GM21717 (cell line): ENCODE data around the gene MAPK7.

Experiments
- ATAC-seq: cut with Tn5 transposase; IDR thresholded peaks from one replicate; pipeline ENCODE4 v1.9.1; 2021; ENCODE audit warnings: mild to moderate bottlenecking, moderate library complexity; ENCODE audit not compliant: unreplicated experiment

The MAPK7 gene

DNA sequence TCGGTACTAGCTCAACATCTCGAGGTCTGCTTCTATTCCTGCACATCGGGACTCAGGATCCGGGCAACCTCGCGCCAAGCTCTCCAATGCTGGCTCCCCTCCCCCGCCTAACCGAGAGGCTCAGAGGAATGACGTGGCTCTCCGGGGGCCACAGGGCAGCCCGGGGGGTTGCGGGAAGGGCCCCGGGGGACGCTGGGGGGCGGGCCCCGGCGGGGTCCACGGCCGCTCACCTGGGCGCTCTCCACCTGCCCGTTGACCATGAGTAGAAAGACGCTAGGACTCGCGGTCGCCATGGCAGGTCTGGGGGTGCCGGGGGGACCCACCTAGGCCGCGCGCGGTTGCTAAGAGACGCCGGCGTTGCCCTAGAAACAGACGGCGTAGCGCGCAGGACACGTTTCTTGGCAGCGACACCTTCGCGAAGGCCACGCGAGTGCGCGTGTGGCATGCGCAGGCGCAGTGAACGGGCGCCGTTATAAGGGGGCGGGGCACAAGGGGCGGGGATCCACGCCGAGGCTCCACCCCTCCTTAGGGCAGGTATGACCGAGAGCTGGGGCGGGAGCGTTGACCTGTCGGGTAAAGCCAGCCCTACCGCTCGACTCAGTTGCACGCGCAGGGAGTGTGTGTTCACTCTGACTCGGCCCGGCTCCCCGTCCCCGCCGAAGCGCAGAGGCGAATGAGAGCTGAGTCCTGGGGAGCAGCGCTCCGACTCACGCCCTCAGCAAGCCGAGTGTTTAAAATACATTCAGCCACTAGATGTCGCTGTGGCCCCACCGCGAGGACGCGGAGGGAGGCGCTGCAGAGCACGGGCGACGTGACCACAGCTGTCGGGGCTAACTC lies 15.8 kb upstream of the MAPK7 start, which contains the start of gene B9D1:
B9D1 (minus strand) TSS at position 447 of the 837 bp plus-strand sequence; CDS start at position 293, 154 bp downstream.
- ATAC-seq: peak; percentile 60

DNA sequence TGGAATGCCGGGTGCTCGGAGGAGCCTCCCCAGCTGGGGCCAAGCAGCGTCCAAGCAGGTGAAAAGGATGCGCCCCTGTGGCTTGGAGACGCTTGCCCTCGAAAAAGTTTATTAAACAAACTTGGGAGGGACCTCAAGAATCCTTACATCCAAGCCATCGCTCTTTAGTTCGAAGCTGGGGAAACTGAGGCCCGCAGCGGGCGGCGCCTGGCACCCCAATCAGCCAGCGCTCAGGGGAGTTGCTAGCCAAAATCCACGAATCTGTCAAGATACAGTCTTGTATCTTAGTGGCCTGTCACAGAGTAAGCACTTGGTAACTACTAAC lies 15.2 kb upstream of the MAPK7 start:
- no peak for ATAC-seq

DNA sequence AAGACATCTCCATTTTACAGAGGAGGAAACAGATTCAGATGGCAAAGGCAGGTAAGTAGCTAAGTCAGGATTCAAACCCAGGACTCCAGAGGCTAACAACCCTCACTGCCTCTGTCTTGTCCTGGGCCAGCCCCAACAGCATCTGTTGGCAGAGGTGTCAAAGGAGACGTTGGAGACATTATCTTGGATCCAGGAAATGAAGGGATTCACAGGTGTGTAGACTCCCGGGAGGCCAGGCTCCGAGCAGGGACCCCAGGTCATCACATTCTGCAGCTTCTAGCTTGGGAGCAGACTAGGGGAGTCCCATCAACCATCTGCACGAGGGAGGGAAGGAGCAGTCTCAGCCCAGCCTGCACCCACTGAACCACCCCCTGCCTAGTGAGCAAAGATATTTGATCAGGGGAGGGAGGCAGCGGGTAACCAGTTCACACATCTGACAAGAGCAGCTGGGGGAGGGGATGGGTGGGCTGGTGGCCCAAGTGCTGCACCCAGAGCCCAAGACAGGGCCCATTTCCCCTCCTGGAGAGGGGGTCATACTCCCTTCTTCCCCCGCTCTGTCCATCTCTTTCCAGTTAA lies 14.8 kb upstream of the MAPK7 start:
- ATAC-seq: no peak

DNA sequence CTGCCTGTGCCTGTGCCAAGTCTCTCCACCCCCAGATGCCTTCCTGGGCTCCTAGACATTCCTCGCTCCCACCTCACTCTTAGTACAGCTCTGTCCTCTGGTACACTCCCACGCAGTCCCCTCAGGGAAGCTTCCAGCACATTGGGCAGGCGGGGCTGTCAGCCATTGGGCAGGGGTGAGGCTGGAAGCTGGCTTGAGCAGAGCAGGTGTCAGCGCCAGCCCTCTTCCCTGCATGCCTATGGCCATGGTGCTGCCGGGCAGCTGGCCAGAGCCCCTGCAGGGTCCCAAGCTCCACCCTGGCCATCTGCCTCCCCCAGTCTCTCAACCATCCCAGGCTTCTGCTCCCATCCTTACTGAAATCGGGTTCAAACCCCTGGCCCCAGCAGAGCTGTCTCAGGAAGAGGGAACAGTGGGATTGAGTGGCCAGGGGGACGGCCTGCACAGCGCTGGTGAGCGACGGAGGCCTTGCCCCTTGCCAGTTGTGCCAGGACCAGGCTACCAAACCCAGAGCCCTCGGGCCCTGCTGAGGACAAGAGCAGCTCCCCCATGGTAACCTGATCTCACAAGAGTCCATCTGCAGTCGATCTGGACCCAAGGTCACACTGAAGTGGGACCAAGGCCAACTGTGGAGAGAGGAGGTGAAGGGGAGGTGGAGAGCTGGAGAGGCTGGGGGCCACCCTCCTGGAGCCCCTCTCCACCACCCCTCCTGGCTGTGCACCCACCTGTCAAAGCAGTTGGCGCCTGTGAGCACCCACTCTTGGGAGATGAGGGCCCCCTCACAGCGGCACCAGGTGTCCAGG lies 13.4 kb upstream of the MAPK7 start:
- ATAC-seq: no peak

DNA sequence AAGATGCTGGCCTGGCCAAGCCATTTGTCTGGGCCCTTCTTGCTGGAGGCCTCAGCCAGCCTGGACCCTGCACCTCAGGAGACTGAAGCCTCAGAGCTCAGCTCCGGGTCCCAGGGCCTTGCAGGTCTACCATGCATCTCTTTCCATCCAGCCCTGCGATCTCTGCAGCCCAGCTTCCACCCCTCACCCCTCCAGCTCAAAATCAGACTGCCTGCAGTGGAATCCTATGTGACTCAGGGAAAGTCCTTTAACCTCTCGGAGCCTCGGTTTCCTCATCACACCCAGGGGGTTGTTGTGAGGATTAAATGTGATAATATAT lies 12.8 kb upstream of the MAPK7 start:
- no peak for ATAC-seq

DNA sequence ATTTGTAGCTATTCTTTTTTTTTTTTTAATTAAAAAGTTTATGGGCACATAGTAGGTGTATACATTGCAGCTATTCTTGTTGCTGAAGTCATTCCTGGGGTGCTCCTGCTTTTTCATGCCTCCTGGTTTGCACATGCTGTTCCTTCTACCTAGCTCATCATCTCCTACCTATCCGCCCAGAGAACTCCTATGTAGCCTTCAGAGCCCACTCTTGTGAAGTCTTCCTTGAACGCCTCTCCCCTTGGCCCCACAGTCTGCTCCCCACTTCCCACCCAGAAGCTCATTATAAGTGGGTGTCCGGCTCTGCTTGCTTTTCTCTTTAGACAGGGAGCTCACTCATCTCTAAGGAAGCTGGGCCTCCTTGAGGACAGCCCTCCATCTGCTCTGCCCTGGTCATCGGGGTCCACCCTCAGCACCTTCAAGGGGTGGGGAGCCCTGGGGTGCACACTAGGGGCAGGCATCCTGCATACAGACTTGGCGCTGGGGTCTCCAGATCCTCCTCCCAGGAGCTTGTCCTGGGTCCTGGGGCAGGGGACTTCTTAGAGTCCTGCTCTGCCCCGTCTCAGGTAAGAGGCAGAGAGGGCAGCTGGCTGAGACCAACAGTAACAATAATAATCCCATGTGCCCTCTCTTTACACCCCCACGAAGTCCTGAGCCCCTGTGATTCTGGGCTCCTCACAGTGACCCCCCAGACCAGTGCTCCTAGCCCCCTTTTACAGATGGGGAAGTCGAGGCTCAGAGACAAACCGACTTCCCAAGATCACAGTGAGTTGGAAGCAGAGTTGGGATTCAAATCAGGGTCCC lies 12.3 kb upstream of the MAPK7 start:
- no peak for ATAC-seq

DNA sequence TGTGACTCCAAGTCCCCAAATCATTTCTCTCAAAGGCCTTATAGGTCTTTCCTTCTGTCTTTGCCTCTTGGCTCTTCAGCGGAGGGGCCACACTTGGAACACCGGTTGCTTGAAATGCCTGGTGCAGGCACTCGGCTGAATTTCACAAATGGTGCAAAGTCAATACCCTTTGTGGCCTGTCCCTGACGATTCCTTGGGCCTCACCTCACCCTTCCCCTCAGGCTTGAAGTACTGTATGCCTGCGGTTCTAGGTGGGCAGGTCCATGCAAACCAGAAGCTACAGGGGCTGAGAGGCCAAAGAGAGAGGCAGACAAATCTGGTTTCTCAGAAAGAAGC lies 11.7 kb upstream of the MAPK7 start:
- ATAC-seq: no peak

DNA sequence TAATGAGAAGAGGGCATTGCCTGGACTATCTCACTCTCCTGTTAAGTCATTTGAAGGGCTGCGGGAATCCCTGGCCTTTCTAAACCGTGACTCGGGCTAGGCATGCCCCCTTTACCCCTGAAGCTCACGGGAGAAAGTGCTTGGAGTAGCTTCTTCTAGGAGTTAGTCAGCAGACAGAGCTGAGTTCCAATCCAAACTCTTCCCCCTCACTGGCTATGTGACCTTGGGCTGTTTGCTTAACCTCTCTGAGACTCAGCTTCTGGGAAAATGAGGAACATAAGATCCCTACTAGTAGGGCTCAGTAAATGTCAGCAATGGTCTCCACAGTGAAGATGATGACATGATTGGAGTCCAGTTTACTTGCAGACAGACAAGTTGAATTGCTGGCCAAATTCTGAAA lies 10.1 kb upstream of the MAPK7 start:
- no peak for ATAC-seq

DNA sequence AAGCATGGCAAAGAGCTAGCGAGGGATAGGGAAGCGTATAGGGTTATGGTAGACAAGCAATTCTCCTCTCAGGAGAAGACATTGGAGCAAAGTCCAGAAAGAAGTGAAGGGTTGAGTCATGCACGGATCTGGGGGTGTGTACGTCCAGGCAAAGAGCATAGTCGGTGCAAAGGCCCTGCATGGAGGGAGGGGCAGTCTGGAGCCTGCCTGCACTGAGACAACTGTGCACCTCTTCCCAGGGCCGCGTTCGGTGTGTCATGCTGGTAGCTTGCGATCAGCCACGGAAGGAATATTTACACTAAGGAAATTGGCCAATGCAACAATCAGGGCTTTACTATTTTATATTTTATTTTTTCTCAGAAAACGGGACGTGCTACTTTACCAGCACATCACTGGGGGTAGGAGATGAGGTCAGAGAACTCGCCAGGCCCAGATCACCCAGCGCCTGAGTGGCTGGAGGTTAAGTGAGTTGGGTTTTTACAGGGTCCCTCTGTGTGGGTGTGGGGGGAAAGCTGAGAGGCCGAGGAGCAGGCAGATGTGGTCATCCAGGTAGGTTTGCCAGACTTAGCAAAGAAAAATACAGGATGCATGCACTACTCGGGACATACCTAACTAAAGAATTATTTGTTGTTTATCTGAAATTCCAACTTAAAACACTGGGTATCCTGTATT lies 9.1 kb upstream of the MAPK7 start:
- no peak for ATAC-seq

DNA sequence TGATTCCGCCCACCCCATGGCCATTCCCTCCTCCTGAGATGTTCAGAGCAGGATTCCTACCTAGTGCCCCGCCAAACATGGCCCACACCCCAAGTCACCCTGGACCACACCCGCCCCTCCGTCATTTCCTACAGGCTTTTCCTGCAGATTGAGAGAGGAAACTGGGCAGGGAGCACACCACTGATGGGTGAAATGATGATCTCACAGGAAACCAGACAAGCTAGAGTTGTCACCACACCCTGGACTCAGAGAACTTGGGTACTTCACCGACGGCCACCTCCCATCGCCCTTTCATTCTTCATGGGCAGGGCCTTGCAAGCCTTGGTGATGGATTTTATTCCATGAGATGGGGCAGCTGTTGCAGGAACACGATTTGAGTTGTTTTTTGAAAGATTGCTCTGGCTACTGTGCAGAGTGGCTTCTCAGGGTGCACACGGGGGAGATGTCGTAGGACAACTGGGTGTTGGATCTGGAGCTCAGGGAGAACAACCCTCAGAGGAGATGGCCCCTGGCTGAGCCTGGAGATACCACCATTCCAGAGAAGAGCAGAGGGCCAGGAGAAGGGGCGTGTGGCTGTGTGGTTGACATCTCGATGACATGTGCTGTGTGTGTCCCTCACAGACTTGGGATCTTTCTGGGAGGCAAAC lies 8.3 kb upstream of the MAPK7 start:
- no peak for ATAC-seq

DNA sequence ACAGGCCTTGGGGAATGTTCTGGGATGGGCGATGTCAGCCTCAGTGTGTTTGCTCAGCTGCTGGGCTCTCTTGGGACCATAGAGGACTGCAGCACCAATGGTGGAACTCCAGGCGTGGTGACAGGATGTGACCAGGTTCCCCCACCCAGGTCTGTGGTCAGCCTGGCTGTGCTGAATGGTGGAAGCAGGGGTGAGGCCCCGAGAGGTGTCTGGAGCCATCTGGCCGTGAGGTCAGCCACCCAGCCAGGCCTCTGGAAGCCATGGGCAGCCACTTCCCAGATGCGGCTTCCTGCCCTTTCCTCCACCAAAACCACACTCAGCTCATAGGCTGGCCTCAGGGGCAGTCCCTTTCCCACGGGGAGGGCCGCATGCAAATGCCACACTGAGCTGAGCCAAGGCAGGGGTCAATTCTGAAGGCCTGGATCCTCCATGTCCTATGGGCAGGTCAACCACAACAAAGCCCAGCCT lies 7.8 kb upstream of the MAPK7 start:
- ATAC-seq: no peak

DNA sequence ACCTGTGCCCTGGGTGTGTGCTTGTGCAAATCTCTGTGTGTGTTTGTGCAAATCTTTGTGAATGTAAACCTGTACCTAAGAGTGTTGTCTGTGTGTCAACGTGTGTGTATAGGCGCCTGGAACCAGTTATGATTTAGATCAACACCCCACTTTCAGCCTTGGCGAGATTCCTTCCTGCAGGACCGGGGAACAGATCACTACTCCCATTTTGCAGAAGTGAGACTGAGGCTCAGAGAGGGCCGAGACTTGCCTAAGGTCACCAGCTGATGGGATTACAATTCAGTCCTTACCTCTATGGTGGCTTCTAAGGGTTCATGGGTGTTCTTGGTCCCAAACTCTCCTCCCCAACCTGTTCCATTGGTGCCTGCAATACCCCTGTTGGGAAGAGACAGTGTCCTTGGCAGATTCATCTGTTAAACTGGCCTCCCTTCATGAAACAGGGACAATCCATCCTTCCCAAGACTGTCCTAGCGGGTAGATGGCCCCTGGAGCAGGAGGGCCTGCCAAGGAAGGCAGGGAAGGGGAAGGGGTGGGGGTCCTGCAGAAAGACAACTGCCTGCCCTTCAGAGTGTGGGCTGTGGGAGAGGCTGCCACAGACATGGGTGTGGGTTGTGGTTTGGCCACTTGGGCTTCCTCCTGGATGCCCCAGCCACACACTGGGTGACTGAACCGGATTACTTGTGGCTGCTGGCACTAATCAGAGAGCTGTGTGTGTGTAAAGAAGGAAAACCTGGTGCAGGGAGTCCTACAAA lies 6.9 kb upstream of the MAPK7 start:
- ATAC-seq: no peak

DNA sequence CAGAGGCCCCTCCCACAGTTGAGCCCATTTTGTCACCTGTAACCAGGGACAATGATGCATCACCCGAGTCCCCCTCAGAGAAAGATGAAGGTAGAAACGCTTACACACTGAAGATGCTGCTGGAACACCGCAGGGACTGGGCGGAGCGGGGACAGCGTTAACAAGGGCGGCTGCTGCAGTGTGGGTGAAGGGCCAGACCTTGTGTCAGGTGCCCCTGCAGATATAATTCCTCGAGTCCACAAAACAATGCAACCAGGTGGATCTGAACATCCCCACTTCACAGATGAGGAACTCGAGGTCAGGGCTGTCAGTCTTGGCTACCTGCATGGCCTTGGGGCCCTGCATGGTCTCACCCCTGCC lies 6.3 kb upstream of the MAPK7 start:
- ATAC-seq: no peak

DNA sequence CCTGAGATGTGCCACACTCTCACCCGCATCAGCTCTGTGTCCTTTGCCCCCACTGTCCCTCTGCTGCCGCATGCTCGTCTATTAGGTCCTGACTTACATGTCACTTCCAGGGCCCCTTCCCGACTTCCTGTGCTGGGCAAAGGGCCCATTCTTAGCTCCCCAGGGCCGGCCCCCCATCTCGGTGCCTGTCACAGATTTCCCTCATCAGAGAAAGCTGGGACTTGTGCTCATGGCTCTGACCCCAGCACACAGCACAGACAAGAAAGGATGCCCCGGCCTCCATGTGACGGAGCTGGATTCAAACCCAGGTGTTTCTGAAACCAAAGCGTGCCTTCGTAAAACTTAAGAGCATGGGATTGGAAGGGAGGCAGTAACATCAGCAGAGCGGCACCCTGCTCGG lies 5.9 kb upstream of the MAPK7 start:
- ATAC-seq: no peak

DNA sequence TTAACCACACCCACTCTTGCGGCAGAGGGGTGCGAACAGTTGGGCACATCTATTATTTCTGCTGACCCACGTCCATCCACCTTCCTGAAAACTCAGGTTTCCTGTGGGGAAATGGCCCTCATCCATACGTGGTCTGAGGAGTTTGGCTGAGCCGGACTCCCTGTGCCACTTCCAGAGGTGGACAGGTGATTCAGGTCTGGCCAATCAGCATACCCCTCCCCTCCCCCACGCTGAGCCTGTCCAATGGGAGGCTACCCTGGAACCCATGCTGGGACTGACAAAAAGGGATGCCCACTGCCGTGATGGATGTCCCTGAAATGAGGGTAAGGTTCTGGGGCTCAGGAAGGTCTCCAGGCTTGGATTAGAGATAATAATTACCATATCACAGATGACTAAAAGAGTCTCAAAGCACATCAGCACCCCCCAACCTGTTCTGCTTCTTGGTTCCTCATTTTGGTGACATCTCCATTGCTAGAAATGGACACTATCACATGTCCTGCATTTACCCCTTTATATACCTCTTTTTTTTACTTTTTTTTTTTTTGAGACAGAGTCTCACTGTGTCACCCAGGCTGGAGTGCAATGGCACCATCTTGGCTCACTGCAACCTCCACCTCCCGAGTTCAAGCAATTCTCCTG lies 5.3 kb upstream of the MAPK7 start:
- ATAC-seq: no peak

DNA sequence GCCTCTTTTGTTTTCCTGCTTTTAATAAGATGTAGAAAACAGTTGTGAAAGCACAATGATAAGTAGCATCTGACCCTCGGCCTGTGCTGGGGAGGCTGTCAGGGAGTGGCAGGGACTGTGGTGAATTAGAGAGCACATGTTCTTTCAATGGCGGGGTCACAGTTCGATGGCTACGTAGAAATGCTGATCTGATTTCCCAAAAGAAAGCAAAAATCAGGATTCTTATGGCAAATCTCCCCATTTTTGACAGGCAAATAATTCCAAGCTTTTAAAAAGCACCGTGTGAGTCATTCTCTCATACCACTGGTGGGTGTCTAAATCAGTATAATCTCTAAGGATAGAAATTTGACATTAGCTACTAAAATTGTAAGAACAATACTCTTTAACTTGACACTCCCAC lies 4.2 kb upstream of the MAPK7 start:
- no peak for ATAC-seq

DNA sequence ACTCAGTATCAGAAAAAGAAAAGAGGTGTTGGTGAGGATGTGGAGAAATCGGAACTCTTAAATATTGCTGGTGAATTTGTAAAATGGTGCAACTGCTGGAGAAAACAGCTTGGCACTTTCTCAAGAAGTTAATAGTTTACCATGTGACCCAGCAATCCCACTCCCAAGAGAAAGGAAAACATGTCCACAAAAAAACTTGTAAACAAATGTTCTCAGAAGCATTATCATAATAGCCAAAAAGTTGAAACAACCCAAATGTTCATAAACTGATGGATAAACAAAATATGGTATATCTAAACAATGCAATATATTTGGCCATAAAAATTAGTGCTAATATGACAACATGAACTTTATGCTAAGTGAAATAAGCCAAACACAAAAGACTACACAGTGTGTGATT lies 2.6 kb upstream of the MAPK7 start:
- ATAC-seq: no peak

DNA sequence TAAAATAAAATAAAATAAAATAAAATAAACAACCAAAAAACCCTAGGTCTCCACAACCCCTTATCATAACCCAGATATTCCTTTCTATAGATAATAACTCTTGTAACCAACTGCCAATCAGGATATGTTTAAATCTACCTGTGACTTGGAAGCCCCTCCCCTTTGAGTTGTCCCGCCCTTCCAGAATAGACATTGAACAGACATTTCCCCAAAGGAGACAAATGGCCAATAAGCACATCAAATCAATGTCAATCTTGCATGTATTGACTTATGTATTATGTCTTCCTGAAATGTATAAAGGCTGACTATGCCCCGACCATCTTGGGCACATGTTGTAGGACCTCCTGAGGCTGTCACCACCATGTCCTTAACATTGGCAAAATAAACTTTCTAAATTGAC lies 1.5 kb upstream of the MAPK7 start:
- no peak for ATAC-seq
